GM12872 (cell line): ENCODE results near the gene AKAP7.
A peak's percentile ranks its signal among the peaks of the same experiment; 100 is the strongest.

ENCODE experiments used
- TF ChIP-seq, protein P1 (sequence below): IDR thresholded peaks from 3 replicates; pipeline ENCODE4 v1.5.1; 2011; ENCODE audit warnings: low read depth, mild to moderate bottlenecking, low read length, moderate library complexity; ENCODE audit not compliant: insufficient read depth

AKAP7 gene

DNA sequence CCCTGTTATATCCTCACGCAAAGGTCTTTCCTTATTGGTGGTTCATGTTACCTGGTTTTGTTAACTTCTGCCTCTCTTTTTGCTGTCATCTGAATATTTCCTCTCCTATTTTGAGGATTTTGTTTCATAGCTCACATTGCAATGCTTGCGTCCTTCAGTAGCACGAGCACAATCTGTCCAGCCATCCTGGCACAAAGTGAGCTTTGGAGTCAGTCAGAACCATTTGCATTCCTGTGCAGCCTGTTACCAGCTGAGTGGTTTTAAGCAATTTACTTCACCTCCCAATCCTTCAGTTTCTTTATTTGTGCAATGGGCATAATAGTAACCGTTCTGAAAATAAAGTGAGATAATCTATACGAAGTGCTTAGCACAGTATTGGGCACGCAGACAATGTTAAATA, 42.7 kb downstream of the AKAP7 start:
- TF ChIP-seq, protein P1, sequence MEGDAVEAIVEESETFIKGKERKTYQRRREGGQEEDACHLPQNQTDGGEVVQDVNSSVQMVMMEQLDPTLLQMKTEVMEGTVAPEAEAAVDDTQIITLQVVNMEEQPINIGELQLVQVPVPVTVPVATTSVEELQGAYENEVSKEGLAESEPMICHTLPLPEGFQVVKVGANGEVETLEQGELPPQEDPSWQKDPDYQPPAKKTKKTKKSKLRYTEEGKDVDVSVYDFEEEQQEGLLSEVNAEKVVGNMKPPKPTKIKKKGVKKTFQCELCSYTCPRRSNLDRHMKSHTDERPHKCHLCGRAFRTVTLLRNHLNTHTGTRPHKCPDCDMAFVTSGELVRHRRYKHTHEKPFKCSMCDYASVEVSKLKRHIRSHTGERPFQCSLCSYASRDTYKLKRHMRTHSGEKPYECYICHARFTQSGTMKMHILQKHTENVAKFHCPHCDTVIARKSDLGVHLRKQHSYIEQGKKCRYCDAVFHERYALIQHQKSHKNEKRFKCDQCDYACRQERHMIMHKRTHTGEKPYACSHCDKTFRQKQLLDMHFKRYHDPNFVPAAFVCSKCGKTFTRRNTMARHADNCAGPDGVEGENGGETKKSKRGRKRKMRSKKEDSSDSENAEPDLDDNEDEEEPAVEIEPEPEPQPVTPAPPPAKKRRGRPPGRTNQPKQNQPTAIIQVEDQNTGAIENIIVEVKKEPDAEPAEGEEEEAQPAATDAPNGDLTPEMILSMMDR, result no peak

DNA sequence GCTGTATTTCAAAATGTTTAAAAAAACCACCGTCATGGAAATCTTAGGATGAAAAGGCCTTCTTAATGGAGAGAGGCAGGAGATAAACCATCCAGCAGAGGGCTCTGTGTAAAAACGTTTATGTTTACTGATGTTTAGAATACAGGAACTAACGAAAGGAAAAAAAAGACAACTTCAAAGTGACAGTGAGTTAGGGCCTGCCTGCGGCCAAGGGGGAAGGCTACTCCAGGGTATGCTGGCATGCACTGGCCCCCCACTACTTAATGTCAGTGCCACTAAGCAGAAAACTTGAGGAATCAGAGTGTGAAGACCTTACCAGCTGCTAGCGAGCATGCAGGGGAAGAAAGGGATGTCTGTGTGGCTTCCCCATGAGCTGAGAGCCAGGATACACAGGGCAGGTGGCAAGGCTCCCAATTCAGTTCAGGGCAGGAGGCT, 47.7 kb downstream of the AKAP7 start:
- TF ChIP-seq, protein P1, result peak; percentile 41

DNA sequence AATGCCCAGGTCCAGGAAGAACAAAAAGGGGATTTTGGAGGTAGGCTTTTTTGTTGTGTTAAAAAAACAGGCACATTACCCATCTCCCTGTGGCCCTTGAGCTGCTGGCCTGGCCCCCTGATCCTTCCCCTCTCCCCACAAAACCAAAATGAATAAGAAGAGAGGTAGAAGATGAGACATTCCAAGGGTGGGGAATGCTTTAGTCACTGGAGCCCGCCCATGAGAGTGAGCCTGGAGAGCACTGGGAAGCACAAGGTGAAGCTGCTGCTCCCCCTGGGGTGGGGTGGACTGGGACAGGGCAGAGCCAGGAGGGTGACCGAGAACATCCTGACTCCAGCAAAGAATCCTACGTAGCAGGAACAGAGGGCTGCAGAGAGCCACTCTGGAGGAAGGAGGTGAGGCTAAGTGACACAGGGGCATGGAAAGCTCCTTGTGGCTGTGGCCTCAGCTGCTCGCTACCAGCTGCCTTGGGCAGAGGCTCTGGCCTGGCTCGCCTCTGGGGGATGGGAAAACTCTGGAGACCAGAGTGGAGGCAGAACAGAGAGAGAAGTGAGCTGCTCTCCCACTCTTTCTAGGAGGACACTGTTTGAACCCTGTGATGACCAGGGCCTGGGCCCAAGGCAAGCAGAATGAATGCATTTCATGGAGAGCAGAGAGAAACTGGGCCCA, 48.3 kb downstream of the AKAP7 start:
- TF ChIP-seq, protein P1, result no peak

DNA sequence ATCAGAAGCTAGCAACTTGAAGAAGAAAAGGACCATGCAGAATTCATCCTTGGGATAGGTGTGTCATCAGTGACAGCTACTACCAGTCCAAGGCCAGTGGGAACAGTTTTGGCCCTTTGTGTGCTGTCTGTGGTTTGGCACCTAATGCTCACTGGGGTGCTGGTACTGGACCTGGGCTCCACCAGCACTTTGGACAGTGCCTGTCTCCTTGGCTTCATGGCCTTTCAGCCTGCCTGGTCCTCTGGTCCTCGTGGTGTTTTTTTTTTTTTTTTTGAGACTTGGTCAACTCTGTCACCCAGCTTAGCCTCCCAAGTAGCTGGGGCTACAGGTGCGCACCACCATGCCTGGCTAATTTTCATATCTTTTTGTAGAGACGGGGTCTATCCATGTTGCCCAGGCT, 56.3 kb downstream of the AKAP7 start:
- TF ChIP-seq, protein P1, result no peak

DNA sequence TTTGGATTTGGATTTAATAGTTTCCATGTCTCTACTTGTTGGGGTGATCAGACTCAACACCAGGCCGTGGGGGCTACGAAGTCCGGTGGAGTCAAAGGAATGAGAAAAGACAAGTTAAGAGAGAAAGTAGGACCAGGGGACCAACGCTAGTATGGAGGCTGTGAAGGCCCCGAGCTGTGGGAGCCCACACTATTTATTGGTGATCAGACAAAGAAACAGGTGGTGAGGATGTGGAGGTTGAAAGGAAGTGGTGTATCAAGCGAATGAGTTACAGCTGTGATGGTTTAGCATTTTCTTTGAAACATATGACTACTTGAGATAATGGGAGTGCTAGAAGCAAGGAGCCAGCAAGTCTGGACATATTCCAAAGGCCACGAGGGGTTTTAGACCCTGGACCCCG, 62.4 kb downstream of the AKAP7 start:
- TF ChIP-seq, protein P1, result no peak

DNA sequence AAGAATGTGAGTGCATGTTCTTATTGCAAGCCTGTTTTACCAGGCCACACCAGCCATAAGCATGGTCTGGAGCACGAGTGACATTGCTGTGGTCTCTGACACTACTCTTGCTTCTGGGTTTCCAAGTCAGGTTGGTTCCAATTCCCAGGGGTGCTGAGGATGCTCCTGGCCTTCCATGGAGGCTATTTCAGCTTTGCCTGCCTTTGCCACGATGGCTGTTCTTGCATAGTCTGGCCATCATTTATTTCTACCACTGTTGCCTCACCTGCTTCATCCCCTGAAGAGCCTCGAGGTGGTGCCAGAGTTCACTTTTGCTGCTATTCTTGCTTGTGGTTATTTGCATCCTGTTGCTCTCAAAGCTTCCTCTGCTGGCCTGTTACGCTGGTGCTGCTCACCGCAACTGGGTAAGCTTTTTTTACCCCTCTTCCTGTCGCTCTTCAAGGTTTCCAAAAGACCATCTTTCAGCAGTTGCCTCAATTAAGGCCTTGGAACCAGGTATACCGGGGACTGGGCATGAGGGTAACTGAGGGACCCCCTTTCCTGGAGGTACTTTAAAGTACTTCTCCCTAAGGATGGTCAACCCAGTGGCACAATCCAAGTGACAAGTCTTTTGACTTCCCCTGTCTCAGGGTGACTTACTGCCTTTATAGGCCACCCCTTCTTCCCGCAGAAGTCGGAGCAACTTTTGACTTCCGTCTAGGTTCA, 64.5 kb downstream of the AKAP7 start:
- TF ChIP-seq, protein P1, result peak; percentile 89

DNA sequence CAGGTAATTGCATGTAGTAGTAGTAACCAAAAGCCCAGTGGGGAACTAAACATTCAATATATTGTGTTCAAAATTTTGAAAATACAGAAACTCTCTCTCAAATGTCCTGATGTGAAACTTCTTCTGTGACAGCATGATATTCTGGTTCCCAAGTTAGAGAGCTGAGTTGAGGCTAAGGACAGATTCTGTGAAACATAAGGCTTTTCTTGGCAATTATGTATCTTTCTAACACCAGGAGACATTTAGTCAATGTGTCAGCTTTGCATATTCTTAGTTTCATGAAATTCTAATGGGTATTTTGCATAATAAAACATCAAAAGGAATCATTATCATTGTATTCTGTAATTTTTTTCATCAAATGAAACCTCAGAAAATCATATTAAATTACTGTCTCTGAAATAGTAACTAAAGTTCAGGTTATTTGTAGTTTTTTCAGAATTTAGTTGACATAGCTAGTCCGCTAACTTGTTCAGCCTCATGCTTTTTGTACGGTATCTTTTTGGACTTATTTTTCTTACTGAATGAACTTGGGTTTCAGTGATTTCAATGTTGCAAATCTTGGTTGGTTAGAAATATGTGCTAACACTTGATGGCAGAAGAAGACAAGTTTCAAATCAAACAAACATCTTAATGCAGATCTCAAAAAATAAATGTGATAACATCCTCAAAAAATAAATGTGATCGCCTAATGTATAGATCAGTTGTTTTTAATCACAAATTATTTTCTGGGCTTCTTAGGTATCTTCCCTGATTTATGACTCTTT, 70.4 kb downstream of the AKAP7 start:
- TF ChIP-seq, protein P1, result no peak
